ENCODE measurements around the gene MED10.
A peak's percentile ranks its signal among the peaks of the same experiment; 100 is the strongest.

Gene MED10

GRCh38 chr5:6377905-6378765 lies at the start of gene MED10:
MED10 (minus strand) TSS chr5:6378547; CDS start chr5:6378483, 64 bp downstream.
- DNase-seq = peak; percentile 89

- no peak for DNase-seq
Measured at GRCh38 chr5:6427694-6428093, 49.3 kb upstream of the MED10 start.

GRCh38 chr5:6424700-6425099 lies 46.4 kb upstream of the MED10 start:
- DNase-seq = no peak

GRCh38 chr5:6424110-6424659 lies 45.8 kb upstream of the MED10 start:
- DNase-seq = peak; percentile 52

- DNase-seq = no peak
Measured at GRCh38 chr5:6423327-6424109, 45.2 kb upstream of the MED10 start.

GRCh38 chr5:6419340-6419852 lies 41.0 kb upstream of the MED10 start:
- peak; percentile 98 for DNase-seq

- no peak for DNase-seq
Measured at GRCh38 chr5:6418679-6419276, 40.4 kb upstream of the MED10 start.

GRCh38 chr5:6417657-6418056 lies 39.3 kb upstream of the MED10 start:
- DNase-seq = no peak

- no peak for DNase-seq
Measured at GRCh38 chr5:6412811-6413210, 34.5 kb upstream of the MED10 start.

- no peak for DNase-seq
Measured at GRCh38 chr5:6411141-6411540, 32.8 kb upstream of the MED10 start.

- DNase-seq = no peak
Measured at GRCh38 chr5:6410421-6410820, 32.1 kb upstream of the MED10 start.

GRCh38 chr5:6408627-6409446 lies 30.5 kb upstream of the MED10 start:
- no peak for DNase-seq

GRCh38 chr5:6408260-6408596 lies 29.9 kb upstream of the MED10 start:
- no peak for DNase-seq

- no peak for DNase-seq
Measured at GRCh38 chr5:6407558-6408259, 29.4 kb upstream of the MED10 start.

- DNase-seq = no peak
Measured at GRCh38 chr5:6405591-6405990, 27.2 kb upstream of the MED10 start.

GRCh38 chr5:6404129-6404528 lies 25.8 kb upstream of the MED10 start:
- DNase-seq = no peak

- no peak for DNase-seq
Measured at GRCh38 chr5:6403416-6403815, 25.1 kb upstream of the MED10 start.

GRCh38 chr5:6402939-6403338 lies 24.6 kb upstream of the MED10 start:
- DNase-seq = no peak

- DNase-seq = no peak
Measured at GRCh38 chr5:6401410-6401809, 23.1 kb upstream of the MED10 start.

GRCh38 chr5:6399980-6400910 lies 21.9 kb upstream of the MED10 start:
- DNase-seq = no peak
